Adrenal gland (tissue), 12 donors: Measurements from ENCODE around the gene TBC1D20. TPM values are rescaled to one million over a fixed set of nuclear protein-coding genes. Genes with fewer than 3 reads are reported as not detected.

Experiments
- DNase-seq, 7 donors: peaks; one replicate each; pipeline ENCODE4 v3.0.0-alpha.2; 2019 to 2020
- H3K27ac ChIP-seq, 5 donors: fragments of 200-600 bp; sonication (generic) in 4 of 5; 1 replicate in 3 of 5; 2 replicates in 2 of 5; pipeline versions ENCODE4 v1.5.1 to v1.8.0; 2016 to 2020; ENCODE audit warnings: mild to moderate bottlenecking in 1 of 5
- H3K27me3 ChIP-seq: fragments of 200-600 bp; 2 replicates; pipeline ENCODE4 v1.8.0; 2021
- H3K36me3 ChIP-seq, 2 donors: fragments of 200-600 bp; replicated peaks in 1 of 2; 1 replicate in 1 of 2; 2 replicates in 1 of 2; pipeline versions ENCODE4 v1.5.1 to v1.8.0; 2018 to 2022
- H3K4me1 ChIP-seq, 2 donors: fragments of 200-600 bp; replicated peaks in 1 of 2; 1 replicate in 1 of 2; 2 replicates in 1 of 2; pipeline versions ENCODE4 v1.5.1 to v1.8.0; 2018 to 2021
- H3K4me3 ChIP-seq, 4 donors: fragments of 200-600 bp; sonication (generic) in 3 of 4; one replicate each; pipeline ENCODE4 v1.5.1; 2016 to 2018
- H3K9me3 ChIP-seq, 3 donors: fragments of 200-600 bp; sonication (generic) in 1 of 3; replicated peaks in 1 of 3; 1 replicate in 2 of 3; 2 replicates in 1 of 3; pipeline versions ENCODE4 v1.5.1 to v1.8.0; 2016 to 2021
- POLR2A ChIP-seq, 2 donors: fragments of 450-650 bp; IDR thresholded peaks; one replicate each; pipeline ENCODE4 v1.6.1; 2017; ENCODE audit warnings: antibody characterized with exemption in 2 of 2, mild to moderate bottlenecking in 2 of 2, moderate library complexity in 1 of 2
- WGBS, 4 donors: extraction: QIAGEN DNeasy Blood & Tissue Kit in 2 of 4; methylation state at CpG; one replicate each; pipeline versions ENCODE4 v1.1.5 to v1.1.7; 2013 to 2017; 5-methylcytosine and 5-hydroxymethylcytosine counted together
- intact Hi-C, 2 donors: fragments of 100-400 bp; cut with DNase I; formaldehyde crosslinking; loops; one replicate each; pipeline versions ENCODE4 v1.14.1 to v1.15.0; 2022 to 2023
- polyA plus RNA-seq, 3 donors: library from polyadenylated mRNA; stranded (reverse); fragments of 200-250 nt in 2 of 3; fragments of 350-450 nt in 1 of 3; fragmentation: Illumina TruSeq in 1 of 3; extraction: RNeasy Lipid Tissue Mini Kit (QIAGEN cat#74804) in 1 of 3; gene quantifications; one replicate each; pipeline ENCODE4 v1.2.3, GENCODE V29; 2013 to 2014
- total RNA-seq, 9 donors: library from RNA; depleted of rRNA in 4 of 9; stranded (reverse); fragments of >200 nt in 4 of 9; fragments of 120-200 nt in 1 of 9; fragmentation: NEBNext Ultra II Directional in 1 of 9; extraction: Animal tissue kit (Norgen Biotek cat#: 25700) in 1 of 9; gene quantifications; one replicate each; pipeline versions ENCODE4 v1.1.0 to v1.2.4, GENCODE V29; 2013 to 2023
- TF ChIP-seq, protein P1 (sequence below), 6 experiments: fragments of 450-650 bp in 4 of 6; fragments of 200-600 bp in 2 of 6; sonication (generic) in 1 of 6; IDR thresholded peaks; 1 replicate in 5 of 6; 2 replicates in 1 of 6; pipeline versions ENCODE4 v1.5.1 to v1.8.0; 2016 to 2021; ENCODE audit warnings: antibody characterized with exemption in 6 of 6, mild to moderate bottlenecking in 2 of 6, moderate library complexity in 1 of 6
- donor health status: healthy with polysubstance abuse.
- donor health status: Bipolar disorder and iron deficiency.
- donor health status: DM: yes; HTN: yes; CAD: no.
- donor health status: DM: no; HTN: no; CAD: no.
- donor health status: DM: no; HTN: no; CAD: no.
- donor health status: DM: yes; HTN: yes; CAD: no.

Gene TBC1D20
- total and polyA plus RNA-seq, 12 donors, result 23.8 to 53.6 (median 44.3) TPM

DNA sequence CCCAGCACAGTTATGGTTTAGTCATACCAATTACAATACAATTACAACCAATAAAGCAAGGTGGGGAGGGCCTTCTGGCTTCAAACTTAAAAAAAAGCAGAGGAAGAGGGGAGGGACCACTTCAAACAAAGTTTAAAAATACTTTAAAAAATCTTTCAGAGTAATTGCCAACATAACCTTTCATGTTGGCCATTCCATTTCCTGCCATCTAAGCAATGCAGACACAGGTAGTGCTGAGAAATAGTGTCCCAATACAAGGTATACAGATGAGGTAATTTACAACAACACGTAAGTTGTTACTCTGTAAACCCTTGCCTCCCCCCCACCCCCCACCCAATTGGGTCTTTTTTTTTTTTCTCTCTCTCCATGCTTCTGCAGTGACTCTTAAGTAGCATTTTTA lies 18.8 kb upstream of the TBC1D20 start:
- intact Hi-C loops, result no loop called here
- H3K27me3 ChIP-seq, result no peaks in the 10 kb centered on the region
- TF ChIP-seq POLR2A (IDR thresholded peaks at IDR 0.05), result no peak
- TF ChIP-seq, protein P1, sequence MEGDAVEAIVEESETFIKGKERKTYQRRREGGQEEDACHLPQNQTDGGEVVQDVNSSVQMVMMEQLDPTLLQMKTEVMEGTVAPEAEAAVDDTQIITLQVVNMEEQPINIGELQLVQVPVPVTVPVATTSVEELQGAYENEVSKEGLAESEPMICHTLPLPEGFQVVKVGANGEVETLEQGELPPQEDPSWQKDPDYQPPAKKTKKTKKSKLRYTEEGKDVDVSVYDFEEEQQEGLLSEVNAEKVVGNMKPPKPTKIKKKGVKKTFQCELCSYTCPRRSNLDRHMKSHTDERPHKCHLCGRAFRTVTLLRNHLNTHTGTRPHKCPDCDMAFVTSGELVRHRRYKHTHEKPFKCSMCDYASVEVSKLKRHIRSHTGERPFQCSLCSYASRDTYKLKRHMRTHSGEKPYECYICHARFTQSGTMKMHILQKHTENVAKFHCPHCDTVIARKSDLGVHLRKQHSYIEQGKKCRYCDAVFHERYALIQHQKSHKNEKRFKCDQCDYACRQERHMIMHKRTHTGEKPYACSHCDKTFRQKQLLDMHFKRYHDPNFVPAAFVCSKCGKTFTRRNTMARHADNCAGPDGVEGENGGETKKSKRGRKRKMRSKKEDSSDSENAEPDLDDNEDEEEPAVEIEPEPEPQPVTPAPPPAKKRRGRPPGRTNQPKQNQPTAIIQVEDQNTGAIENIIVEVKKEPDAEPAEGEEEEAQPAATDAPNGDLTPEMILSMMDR (IDR thresholded peaks at IDR 0.05), result no peak
- peaks cover 0 to 4% of the 10 kb centered on the region in 2 donors for H3K4me1 ChIP-seq
- no peak for DNase-seq
- no peaks in the 10 kb centered on the region for H3K9me3 ChIP-seq
- peaks cover 0 to 45% of the 10 kb centered on the region in 2 donors for H3K36me3 ChIP-seq
- 84 to 94% (median 88%) methylated on average over 1 of the region's 1 CpG for WGBS, 4 donors
- no peak overlapping the region for H3K4me3 ChIP-seq
- H3K27ac ChIP-seq, result no peak overlapping the region

DNA sequence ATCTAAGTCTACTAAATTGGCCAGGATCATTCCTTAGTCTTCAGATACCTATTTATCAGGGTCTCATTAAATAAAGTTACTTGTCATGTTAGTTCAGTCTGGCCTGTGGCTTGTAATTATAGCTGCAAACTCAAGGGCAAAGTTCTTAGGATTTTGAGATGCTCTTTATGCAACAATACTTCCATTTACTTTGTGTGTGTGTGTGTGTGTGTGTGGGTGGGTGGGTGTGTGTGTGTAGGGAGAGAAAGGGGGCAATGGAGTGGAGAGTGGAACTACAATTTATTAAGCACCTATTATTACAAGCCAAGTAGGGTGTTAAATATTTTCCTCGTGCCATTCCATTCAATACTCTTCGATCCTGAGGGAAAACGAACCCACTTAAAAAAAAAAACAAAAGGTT lies 17.7 kb upstream of the TBC1D20 start:
- Histone ChIP-seq H3K4me1 (peaks cover 0 to 4% of the 10 kb centered on the region in 2 donors), H3K4me3 (no peak overlapping the region), H3K27me3 (no peaks in the 10 kb centered on the region), H3K9me3 (no peaks in the 10 kb centered on the region), H3K27ac (no peak overlapping the region), H3K36me3 (peaks cover 0 to 40% of the 10 kb centered on the region in 2 donors)
- no peak for DNase-seq
- WGBS, 4 donors, result 19 to 42% (median 39%) methylated on average over 3 of the region's 3 CpGs
- intact Hi-C loops, result no loop called here
- no peak for TF ChIP-seq POLR2A (IDR thresholded peaks at IDR 0.05)
- TF ChIP-seq, protein P1 (IDR thresholded peaks at IDR 0.05), result no peak

- Histone ChIP-seq H3K27ac (no peak overlapping the region), H3K27me3 (no peaks in the 10 kb centered on the region), H3K4me1 (peaks cover 0 to 4% of the 10 kb centered on the region in 2 donors), H3K9me3 (no peaks in the 10 kb centered on the region), H3K36me3 (peaks cover 0 to 37% of the 10 kb centered on the region in 2 donors), H3K4me3 (no peak overlapping the region)
- TF ChIP-seq, protein P1 (IDR thresholded peaks at IDR 0.05), result no peak
- no peak for TF ChIP-seq POLR2A (IDR thresholded peaks at IDR 0.05)
- no peak for DNase-seq
- intact Hi-C loops, result loop anchor here in 1 of 2 donors (5.0 kb wide), 1 partner anchor 42 kb away; no protein-coding TSS in a partner anchor
- 54 to 75% (median 72%) methylated on average over 2 of the region's 2 CpGs for WGBS, 4 donors
These were observed 17.2 kb upstream of the TBC1D20 start for GRCh38 chr20:479487-479886.

DNA sequence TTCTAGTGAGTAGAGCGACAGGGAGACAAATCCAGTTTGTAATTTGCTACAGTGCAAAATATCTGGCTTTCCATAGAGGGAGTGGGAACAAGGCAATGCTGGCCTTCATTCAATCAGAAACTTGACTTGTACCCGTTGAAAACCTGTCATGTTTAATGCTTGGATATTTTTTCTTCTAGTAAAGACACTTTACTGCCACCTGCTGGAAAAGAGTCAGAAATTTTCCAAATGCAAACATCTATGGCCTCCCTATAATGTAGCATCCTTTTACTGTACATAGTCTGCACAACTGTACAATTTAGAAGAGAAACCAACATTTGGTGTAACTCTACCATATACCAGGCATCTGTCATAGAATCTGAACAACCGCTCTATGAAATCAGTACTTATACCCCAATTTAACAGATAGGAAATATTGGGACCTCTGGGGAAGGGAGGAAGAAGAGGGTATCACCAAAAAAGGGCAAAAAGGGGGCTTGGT lies 16.7 kb upstream of the TBC1D20 start:
- H3K27ac ChIP-seq, result no peak overlapping the region
- H3K27me3 ChIP-seq, result no peaks in the 10 kb centered on the region
- H3K4me1 ChIP-seq, result peaks cover 0 to 4% of the 10 kb centered on the region in 2 donors
- H3K36me3 ChIP-seq, result peaks cover 0 to 32% of the 10 kb centered on the region in 2 donors
- no peaks in the 10 kb centered on the region for H3K9me3 ChIP-seq
- intact Hi-C loops, result loop anchor here in 1 of 2 donors (5.0 kb wide), 1 partner anchor 42 kb away; no protein-coding TSS in a partner anchor
- 47 to 58% (median 57%) methylated on average over 3 of the region's 3 CpGs for WGBS, 4 donors
- no peak overlapping the region for H3K4me3 ChIP-seq
- no peak for TF ChIP-seq POLR2A (IDR thresholded peaks at IDR 0.05)
- TF ChIP-seq, protein P1 (IDR thresholded peaks at IDR 0.05), result peak; percentile 55 to 69 (median 60)
- peak in 2 of 7 donors; percentile 25 to 26 for DNase-seq
